Uterus (tissue), 2 donors: ENCODE measurements around the gene PHLPP2.

Source experiments
- POLR2A ChIP-seq, 2 donors: fragments of 450-650 bp; IDR thresholded peaks; one replicate each; pipeline ENCODE4 v1.6.1; 2016; ENCODE audit warnings: antibody characterized with exemption in 2 of 2, mild to moderate bottlenecking in 1 of 2, moderate library complexity in 1 of 2
- TF ChIP-seq, protein P1 (sequence below), 4 experiments: fragments of 200-600 bp in 2 of 4; fragments of 450-650 bp in 2 of 4; sonication (generic) in 2 of 4; IDR thresholded peaks; one replicate each; pipeline ENCODE4 v1.5.1; 2016 to 2019; ENCODE audit warnings: antibody characterized with exemption in 4 of 4, mild to moderate bottlenecking in 2 of 4, moderate library complexity in 1 of 4

DNA sequence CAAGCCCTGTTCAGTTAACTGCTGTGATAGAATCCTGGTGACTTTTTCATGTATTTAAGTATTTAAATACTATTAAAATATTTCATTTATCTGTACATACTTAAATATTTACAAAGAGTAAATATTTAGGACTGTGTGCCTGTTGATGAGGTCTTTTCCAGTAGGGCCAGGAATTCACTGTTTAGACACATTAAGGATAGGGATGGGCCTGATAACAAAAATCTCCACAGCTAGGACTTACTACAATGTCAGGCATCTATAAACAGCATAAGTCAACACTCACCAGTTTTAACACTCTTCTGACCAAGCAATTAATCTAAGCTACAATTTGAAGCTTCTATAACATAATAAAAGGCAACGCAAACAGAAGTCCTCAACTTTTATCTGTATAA is 50.9 kb downstream of the PHLPP2 start:
- TF ChIP-seq POLR2A (IDR thresholded peaks at IDR 0.05): no peak
- TF ChIP-seq, protein P1, sequence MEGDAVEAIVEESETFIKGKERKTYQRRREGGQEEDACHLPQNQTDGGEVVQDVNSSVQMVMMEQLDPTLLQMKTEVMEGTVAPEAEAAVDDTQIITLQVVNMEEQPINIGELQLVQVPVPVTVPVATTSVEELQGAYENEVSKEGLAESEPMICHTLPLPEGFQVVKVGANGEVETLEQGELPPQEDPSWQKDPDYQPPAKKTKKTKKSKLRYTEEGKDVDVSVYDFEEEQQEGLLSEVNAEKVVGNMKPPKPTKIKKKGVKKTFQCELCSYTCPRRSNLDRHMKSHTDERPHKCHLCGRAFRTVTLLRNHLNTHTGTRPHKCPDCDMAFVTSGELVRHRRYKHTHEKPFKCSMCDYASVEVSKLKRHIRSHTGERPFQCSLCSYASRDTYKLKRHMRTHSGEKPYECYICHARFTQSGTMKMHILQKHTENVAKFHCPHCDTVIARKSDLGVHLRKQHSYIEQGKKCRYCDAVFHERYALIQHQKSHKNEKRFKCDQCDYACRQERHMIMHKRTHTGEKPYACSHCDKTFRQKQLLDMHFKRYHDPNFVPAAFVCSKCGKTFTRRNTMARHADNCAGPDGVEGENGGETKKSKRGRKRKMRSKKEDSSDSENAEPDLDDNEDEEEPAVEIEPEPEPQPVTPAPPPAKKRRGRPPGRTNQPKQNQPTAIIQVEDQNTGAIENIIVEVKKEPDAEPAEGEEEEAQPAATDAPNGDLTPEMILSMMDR (IDR thresholded peaks at IDR 0.05): no peak
